GM12878 (cell line): ENCODE results near the gene ABI3. TPM values are rescaled to one million over a fixed set of nuclear protein-coding genes. Genes with fewer than 3 reads are reported as not detected.
A peak's percentile ranks its signal among the peaks of the same experiment; 100 is the strongest.

Experiments used
- ATAC-seq: fragments of 200-7000 bp; cut with Tn5 transposase; 3 replicates; pipeline ENCODE4 v1.9.1; 2020; ENCODE audit warnings: mild to moderate bottlenecking, moderate library complexity
- BruUV-seq: library from RNA; stranded (reverse); fragments of 400-500 nt; replicated peaks from 2 replicates; lab custom pipeline; 2021; lab: Mats Ljungman, UMichigan
- CTCF ChIA-PET: fragments of 300-600 bp; sonication (Branson Sonifier 250); formaldehyde crosslinking; extraction: SDS; loops from one replicate; lab custom pipeline; 2021; ENCODE audit warnings: inconsistent platforms; lab: Yijun Ruan, JAX
- POLR2A ChIA-PET: fragments of 350-600 bp; formaldehyde crosslinking; extraction: SDS; loops from one replicate; lab custom pipeline; 2021; ENCODE audit warnings: inconsistent platforms; lab: Charles Lee
- RAD21 ChIA-PET: fragments of 300-600 bp; sonication (Branson Sonifier 250); formaldehyde crosslinking; loops from one replicate; lab custom pipeline; 2023; ENCODE audit warnings: antibody characterized with exemption; ENCODE audit not compliant: unreplicated experiment; lab: Charles Lee
- SMC1A ChIA-PET: fragments of 300-600 bp; sonication (Branson Sonifier 250); formaldehyde crosslinking; loops from one replicate; lab custom pipeline; 2023; ENCODE audit not compliant: unreplicated experiment, uncharacterized antibody; lab: Charles Lee
- DNase-seq: peaks from one replicate; pipeline ENCODE4 v3.0.0-alpha.2; 2011; ENCODE audit warnings: low read depth, low spot score
- FAIRE-seq: peaks from 3 replicates; lab custom pipeline; 2011; peaks lifted over from hg19 to GRCh38; lab: Jason Lieb, UNC
- H2AFZ ChIP-seq: 2 replicates; pipeline ENCODE4 v1.6.0; 2011; ENCODE audit warnings: low read depth, low read length, control low read depth; ENCODE audit not compliant: control insufficient read depth
- H3K27ac ChIP-seq: 2 replicates; pipeline ENCODE4 v1.5.1; 2011; ENCODE audit warnings: control low read depth; ENCODE audit not compliant: control insufficient read depth, insufficient read depth
- H3K27me3 ChIP-seq, 2 experiments: replicated peaks in 1 of 2; 2 replicates each; pipeline versions ENCODE4 v1.6.0 to v1.6.1; 2011; ENCODE audit warnings: low read length in 1 of 2; ENCODE audit not compliant: control insufficient read depth in 2 of 2, insufficient read depth in 2 of 2
- H3K36me3 ChIP-seq, 2 experiments: 2 replicates each; pipeline ENCODE4 v1.5.1; 2011; ENCODE audit warnings: low read length in 1 of 2; ENCODE audit not compliant: control insufficient read depth in 2 of 2, insufficient read depth in 2 of 2
- H3K4me1 ChIP-seq: 2 replicates; pipeline ENCODE4 v1.6.1; 2011; ENCODE audit warnings: mild to moderate bottlenecking, low read length, moderate library complexity, mixed read lengths; ENCODE audit not compliant: control insufficient read depth, insufficient read depth
- H3K4me2 ChIP-seq: 2 replicates; pipeline ENCODE4 v1.6.0; 2011; ENCODE audit warnings: control low read depth; ENCODE audit not compliant: control insufficient read depth, insufficient read depth
- H3K4me3 ChIP-seq: fragments of 200-600 bp; sonication (generic); 2 replicates; pipeline ENCODE4 v1.5.1; 2016
- H3K79me2 ChIP-seq: 2 replicates; pipeline ENCODE4 v1.6.0; 2011; ENCODE audit warnings: low read length; ENCODE audit not compliant: control insufficient read depth, insufficient read depth
- H3K9ac ChIP-seq: 2 replicates; pipeline ENCODE4 v1.8.0; 2011; ENCODE audit warnings: low read length, control low read depth, mixed read lengths; ENCODE audit not compliant: control insufficient read depth, insufficient read depth
- H3K9me3 ChIP-seq: replicated peaks from 3 replicates; pipeline ENCODE4 v1.5.1; 2011; ENCODE audit warnings: mild to moderate bottlenecking, low read length; ENCODE audit not compliant: control insufficient read depth, insufficient read depth
- H4K20me1 ChIP-seq: 2 replicates; pipeline ENCODE4 v1.6.0; 2011; ENCODE audit not compliant: control insufficient read depth, insufficient read depth
- CBFB ChIP-seq: IDR thresholded peaks from 2 replicates; pipeline ENCODE4 v1.6.1; 2016; ENCODE audit warnings: antibody characterized with exemption, low read depth
- CHD1 ChIP-seq: IDR thresholded peaks from 2 replicates; pipeline ENCODE4 v1.6.1; 2012; ENCODE audit warnings: low read depth, low read length, improper control_type of control experiment
- IKZF2 ChIP-seq, 2 experiments: fragments of 450-650 bp; IDR thresholded peaks; 2 replicates each; pipeline ENCODE4 v1.6.1; 2017; ENCODE audit warnings: mild to moderate bottlenecking in 2 of 2, moderate library complexity in 2 of 2
- KAT2A ChIP-seq: conservative IDR thresholded peaks from 2 replicates; pipeline ENCODE4 v1.6.1; 2011; ENCODE audit warnings: low read depth, low read length; ENCODE audit not compliant: control insufficient read depth
- KLF5 ChIP-seq: fragments of 450-650 bp; IDR thresholded peaks from 2 replicates; pipeline ENCODE4 v1.6.1; 2014; ENCODE audit warnings: mild to moderate bottlenecking; ENCODE audit not compliant: partially characterized antibody
- MTA3 ChIP-seq: IDR thresholded peaks from 2 replicates; pipeline ENCODE4 v1.6.1; 2012; ENCODE audit warnings: low read length, inconsistent platforms, borderline replicate concordance
- POLR2AphosphoS5 ChIP-seq: IDR thresholded peaks from 2 replicates; pipeline ENCODE4 v1.6.1; 2011; ENCODE audit warnings: mild to moderate bottlenecking, low read length, inconsistent platforms
- WGBS: methylation state at CpG from one replicate; pipeline ENCODE4 v1.1.6; 2016; ENCODE audit warnings: low lambda C conversion rate; ENCODE audit not compliant: insufficient replicate concordance, insufficient coverage; ENCODE audit errors: missing lambda C conversion rate; 5-methylcytosine and 5-hydroxymethylcytosine counted together
- in situ Hi-C: fragments of 300-500 bp; cut with MboI; formaldehyde crosslinking; loops from 9 replicates; pipeline ENCODE4 v1.14.3; 2018; ENCODE audit warnings: mixed read lengths
- intact Hi-C: fragments of 100-400 bp; cut with micrococcal nuclease; formaldehyde crosslinking; loops from one replicate; pipeline ENCODE4 v1.14.2; 2022; ENCODE audit not compliant: unreplicated experiment
- polyA plus RNA-seq, 11 experiments: library from polyadenylated mRNA; depleted of rRNA in 4 of 11; unstranded in 6 of 11; stranded (reverse) in 5 of 11; fragments of >200 nt; fragmentation: Nextera tagmentation in 4 of 11; fragmentation: Illumina TruSeq in 1 of 11; extraction: Ambion mirVana in 4 of 11; extraction: Trizol in 1 of 11; gene quantifications; 1 replicate in 1 of 11; 2 replicates in 10 of 11; pipeline versions ENCODE4 v1.2.1 to v1.2.3, GENCODE V29; 2011 to 2016; ENCODE audit warnings: inconsistent platforms in 2 of 11, missing spikeins in 2 of 11, low read depth in 1 of 11
- total RNA-seq, 4 experiments: library from RNA; depleted of rRNA in 3 of 4; stranded (reverse); fragments of >200 nt in 3 of 4; fragmentation: Illumina TruSeq in 1 of 4; extraction: Trizol in 1 of 4; gene quantifications; 2 replicates each; pipeline versions ENCODE4 v1.2.1 to v1.2.3, GENCODE V29; 2013 to 2021
- TF ChIP-seq, protein P1 (sequence below): fragments of 450-650 bp; IDR thresholded peaks from 2 replicates; pipeline ENCODE4 v1.6.1; 2017; ENCODE audit warnings: antibody characterized with exemption, mild to moderate bottlenecking, moderate library complexity
- TF ChIP-seq, protein P2 (sequence below): fragments of 450-650 bp; IDR thresholded peaks from 2 replicates; pipeline ENCODE4 v1.6.1; 2017; ENCODE audit warnings: mild to moderate bottlenecking, moderate library complexity
- TF ChIP-seq, protein P3 (sequence below): fragments of 450-650 bp; formaldehyde crosslinking; IDR thresholded peaks from 2 replicates; pipeline ENCODE4 v1.4.0; 2020; ENCODE audit warnings: mild to moderate bottlenecking, moderate library complexity

ABI3 gene
- total and polyA plus RNA-seq, 10 of the 15 experiments (the other 5 are each of a cell fraction or from before 2014, with no cell fraction given) = 13.4 to 109 (median 51.1) TPM

DNA sequence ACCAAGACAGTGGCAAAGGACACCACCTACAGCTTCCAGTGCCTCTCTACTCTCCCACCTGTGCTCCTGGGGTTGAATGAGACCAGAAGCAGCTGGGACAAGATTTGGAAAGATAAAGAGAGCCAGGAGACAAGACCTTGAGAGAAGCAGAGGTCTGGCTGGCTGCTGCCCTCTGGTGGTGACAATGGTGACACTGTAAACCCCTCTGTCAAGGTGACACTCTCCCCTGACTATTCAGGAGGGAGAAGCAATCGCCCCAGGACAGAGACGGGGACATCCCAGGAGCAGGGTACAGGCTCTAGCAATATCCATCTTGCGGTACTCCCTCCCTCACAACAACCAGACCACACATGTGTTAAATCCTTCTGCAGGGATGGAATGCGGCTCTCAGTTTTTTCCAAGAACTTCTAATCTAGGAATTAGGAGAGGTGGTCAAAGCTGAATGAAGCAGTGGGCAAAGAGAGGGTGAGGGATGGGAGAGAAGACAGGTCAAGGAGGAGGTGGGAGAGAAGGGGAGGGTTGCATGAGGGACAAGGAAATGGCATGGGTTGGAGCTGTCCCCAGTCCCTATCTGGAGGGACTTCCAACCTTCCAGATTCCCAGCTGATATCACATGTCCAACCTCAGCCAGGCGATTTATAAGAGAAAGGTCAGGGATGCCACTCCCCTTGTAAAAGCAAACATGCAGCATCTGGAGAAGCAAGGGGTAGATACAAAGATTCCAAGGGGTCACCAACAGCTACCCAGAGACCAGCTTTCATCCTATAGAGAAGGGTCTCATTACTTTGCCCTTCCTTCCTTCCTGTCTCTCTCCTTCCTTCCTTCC lies 17.1 kb downstream of the ABI3 start:
- FAIRE-seq (peak; percentile 94), DNase-seq (no peak), ATAC-seq (peak; percentile 68)
- BruUV-seq = TSS peak; percentile 0
- ChIA-PET SMC1A (interaction anchor here (0.6 to 7.3 kb wide), 18 partner anchors 9 to 172 kb away, joined by 3 to 118 read pairs (median 4); partner anchors contain the start of genes ABI3 and GNGT2), RAD21 (interaction anchor here (0.9 to 5.9 kb wide), 6 partner anchors 9 to 70 kb away, joined by 3 to 72 read pairs (median 20); partner anchors contain the start of genes ABI3 and GNGT2), CTCF (interaction anchor here (0.7 to 8.2 kb wide), 18 partner anchors 13 to 195 kb away, joined by 3 to 178 read pairs (median 4); partner anchors contain the start of gene PHB1), POLR2A (interaction anchor here (0.5 to 3.6 kb wide), 7 partner anchors 13 to 48 kb away, joined by 3 to 12 read pairs (median 6); partner anchors contain the start of genes ABI3 and GNGT2)
- Histone ChIP-seq H3K4me3 (no peak overlapping the region), H3K36me3 (peaks cover 0 to 5% of the 10 kb centered on the region in 2 experiments), H3K9me3 (no peaks in the 10 kb centered on the region), H2AFZ (no peak overlapping the region), H3K27ac (no peak overlapping the region), H4K20me1 (0 out of 2 replicates have a peak, but pooled peaks cover 5% of the 10 kb centered on the region), H3K79me2 (no peaks in the 10 kb centered on the region), H3K4me1 (peaks cover 19% of the 10 kb centered on the region), H3K9ac (no peak overlapping the region), H3K27me3 (no peaks in the 10 kb centered on the region), H3K4me2 (no peak overlapping the region)
- in situ Hi-C loops (loop anchor here (10.0 kb wide), 1 partner anchor 53 kb away; no protein-coding TSS in a partner anchor), intact Hi-C loops (loop anchor here (1.0 to 5.0 kb wide), 2 partner anchors 47 to 195 kb away; no protein-coding TSS in a partner anchor)
- 13% methylated on average over 5 of the region's 5 CpGs for WGBS
- TF ChIP-seq, protein P1, sequence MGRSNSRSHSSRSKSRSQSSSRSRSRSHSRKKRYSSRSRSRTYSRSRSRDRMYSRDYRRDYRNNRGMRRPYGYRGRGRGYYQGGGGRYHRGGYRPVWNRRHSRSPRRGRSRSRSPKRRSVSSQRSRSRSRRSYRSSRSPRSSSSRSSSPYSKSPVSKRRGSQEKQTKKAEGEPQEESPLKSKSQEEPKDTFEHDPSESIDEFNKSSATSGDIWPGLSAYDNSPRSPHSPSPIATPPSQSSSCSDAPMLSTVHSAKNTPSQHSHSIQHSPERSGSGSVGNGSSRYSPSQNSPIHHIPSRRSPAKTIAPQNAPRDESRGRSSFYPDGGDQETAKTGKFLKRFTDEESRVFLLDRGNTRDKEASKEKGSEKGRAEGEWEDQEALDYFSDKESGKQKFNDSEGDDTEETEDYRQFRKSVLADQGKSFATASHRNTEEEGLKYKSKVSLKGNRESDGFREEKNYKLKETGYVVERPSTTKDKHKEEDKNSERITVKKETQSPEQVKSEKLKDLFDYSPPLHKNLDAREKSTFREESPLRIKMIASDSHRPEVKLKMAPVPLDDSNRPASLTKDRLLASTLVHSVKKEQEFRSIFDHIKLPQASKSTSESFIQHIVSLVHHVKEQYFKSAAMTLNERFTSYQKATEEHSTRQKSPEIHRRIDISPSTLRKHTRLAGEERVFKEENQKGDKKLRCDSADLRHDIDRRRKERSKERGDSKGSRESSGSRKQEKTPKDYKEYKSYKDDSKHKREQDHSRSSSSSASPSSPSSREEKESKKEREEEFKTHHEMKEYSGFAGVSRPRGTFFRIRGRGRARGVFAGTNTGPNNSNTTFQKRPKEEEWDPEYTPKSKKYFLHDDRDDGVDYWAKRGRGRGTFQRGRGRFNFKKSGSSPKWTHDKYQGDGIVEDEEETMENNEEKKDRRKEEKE = no peak
- TF ChIP-seq POLR2AphosphoS5 (peak; percentile 76), KAT2A (no peak), MTA3 (peak; percentile 63; the same call in 1 of the 2 replicates), KLF5 (no peak), CHD1 (no peak), IKZF2 (IDR thresholded peaks at IDR 0.05) (peak in 1 of 2 experiments; percentile 36; a peak in 1 of 4 replicates), CBFB (0 out of 2 replicates have a peak, but pooled peaks have one; percentile 21)
- TF ChIP-seq, protein P2, sequence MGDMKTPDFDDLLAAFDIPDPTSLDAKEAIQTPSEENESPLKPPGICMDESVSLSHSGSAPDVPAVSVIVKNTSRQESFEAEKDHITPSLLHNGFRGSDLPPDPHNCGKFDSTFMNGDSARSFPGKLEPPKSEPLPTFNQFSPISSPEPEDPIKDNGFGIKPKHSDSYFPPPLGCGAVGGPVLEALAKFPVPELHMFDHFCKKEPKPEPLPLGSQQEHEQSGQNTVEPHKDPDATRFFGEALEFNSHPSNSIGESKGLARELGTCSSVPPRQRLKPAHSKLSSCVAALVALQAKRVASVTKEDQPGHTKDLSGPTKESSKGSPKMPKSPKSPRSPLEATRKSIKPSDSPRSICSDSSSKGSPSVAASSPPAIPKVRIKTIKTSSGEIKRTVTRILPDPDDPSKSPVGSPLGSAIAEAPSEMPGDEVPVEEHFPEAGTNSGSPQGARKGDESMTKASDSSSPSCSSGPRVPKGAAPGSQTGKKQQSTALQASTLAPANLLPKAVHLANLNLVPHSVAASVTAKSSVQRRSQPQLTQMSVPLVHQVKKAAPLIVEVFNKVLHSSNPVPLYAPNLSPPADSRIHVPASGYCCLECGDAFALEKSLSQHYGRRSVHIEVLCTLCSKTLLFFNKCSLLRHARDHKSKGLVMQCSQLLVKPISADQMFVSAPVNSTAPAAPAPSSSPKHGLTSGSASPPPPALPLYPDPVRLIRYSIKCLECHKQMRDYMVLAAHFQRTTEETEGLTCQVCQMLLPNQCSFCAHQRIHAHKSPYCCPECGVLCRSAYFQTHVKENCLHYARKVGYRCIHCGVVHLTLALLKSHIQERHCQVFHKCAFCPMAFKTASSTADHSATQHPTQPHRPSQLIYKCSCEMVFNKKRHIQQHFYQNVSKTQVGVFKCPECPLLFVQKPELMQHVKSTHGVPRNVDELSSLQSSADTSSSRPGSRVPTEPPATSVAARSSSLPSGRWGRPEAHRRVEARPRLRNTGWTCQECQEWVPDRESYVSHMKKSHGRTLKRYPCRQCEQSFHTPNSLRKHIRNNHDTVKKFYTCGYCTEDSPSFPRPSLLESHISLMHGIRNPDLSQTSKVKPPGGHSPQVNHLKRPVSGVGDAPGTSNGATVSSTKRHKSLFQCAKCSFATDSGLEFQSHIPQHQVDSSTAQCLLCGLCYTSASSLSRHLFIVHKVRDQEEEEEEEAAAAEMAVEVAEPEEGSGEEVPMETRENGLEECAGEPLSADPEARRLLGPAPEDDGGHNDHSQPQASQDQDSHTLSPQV = no peak
- TF ChIP-seq, protein P3, sequence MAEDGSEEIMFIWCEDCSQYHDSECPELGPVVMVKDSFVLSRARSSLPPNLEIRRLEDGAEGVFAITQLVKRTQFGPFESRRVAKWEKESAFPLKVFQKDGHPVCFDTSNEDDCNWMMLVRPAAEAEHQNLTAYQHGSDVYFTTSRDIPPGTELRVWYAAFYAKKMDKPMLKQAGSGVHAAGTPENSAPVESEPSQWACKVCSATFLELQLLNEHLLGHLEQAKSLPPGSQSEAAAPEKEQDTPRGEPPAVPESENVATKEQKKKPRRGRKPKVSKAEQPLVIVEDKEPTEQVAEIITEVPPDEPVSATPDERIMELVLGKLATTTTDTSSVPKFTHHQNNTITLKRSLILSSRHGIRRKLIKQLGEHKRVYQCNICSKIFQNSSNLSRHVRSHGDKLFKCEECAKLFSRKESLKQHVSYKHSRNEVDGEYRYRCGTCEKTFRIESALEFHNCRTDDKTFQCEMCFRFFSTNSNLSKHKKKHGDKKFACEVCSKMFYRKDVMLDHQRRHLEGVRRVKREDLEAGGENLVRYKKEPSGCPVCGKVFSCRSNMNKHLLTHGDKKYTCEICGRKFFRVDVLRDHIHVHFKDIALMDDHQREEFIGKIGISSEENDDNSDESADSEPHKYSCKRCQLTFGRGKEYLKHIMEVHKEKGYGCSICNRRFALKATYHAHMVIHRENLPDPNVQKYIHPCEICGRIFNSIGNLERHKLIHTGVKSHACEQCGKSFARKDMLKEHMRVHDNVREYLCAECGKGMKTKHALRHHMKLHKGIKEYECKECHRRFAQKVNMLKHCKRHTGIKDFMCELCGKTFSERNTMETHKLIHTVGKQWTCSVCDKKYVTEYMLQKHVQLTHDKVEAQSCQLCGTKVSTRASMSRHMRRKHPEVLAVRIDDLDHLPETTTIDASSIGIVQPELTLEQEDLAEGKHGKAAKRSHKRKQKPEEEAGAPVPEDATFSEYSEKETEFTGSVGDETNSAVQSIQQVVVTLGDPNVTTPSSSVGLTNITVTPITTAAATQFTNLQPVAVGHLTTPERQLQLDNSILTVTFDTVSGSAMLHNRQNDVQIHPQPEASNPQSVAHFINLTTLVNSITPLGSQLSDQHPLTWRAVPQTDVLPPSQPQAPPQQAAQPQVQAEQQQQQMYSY (CRISPR knock-in tag) = 0 out of 2 replicates have a peak, but pooled peaks have one; percentile 7
